HG02870 (cell line): ENCODE data around the gene LSM3.

Experiments used
- ATAC-seq: cut with Tn5 transposase; IDR thresholded peaks from one replicate; pipeline ENCODE4 v1.9.1; 2021; ENCODE audit warnings: mild to moderate bottlenecking, moderate library complexity; ENCODE audit not compliant: unreplicated experiment

LSM3 gene

DNA sequence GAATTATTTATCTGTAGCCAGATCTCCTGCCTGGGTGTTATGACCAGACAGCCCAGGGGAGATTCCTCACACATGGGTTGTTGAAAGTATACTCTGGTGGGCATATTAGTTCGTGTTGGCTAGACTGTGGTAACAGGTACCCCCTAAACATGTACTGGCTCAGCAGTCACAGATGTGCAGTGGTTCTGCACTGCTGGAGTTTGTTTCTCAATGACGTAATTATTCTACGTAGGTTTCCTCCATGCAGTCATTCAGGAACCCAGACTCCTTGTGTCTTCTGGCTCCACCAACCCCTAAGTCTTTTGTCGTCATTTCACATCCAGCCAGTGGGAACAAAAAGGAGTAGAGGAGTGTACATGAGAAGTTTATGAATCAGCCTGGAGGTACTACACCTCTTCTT is 16.2 kb downstream of the LSM3 start:
- no peak for ATAC-seq

DNA sequence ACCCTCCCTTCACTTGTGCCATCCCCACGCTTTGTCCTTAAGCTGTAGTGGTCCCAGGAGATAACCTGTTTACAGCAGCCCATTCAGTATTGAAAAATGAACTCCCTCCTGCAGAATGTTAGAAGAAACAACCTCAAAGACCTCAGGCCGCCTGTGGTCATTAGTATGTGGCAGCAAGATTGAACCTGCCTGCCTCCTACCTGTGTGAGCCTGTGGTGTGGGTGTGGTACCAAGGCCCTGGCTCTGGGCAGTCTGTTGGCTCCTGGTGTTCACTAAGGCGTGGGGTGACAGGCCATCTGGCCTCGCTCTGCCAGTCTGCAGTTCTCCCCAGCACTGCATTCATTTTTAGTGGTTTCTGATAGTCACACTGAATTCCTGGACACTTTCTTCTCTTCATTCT is 21.0 kb downstream of the LSM3 start:
- ATAC-seq, result no peak

DNA sequence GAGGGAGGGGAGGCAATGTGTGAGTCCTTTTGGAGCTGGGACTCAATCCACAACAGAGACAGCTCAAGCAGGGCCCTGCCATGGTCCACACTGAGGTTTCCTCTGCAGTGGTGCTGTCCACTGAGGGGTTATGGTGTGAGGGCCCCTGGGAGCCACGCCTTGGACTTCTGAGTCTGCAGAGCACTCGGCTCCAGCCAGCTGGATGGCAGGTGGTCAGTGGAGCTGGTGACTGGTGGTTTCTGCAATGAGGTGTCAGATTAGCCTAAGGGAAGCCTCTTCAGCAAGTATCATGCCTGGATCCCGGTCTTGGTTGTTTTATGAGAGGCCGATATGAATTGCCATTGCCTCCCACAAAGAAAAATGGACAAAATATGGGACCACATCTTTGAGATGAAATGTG is 21.7 kb downstream of the LSM3 start:
- no peak for ATAC-seq

DNA sequence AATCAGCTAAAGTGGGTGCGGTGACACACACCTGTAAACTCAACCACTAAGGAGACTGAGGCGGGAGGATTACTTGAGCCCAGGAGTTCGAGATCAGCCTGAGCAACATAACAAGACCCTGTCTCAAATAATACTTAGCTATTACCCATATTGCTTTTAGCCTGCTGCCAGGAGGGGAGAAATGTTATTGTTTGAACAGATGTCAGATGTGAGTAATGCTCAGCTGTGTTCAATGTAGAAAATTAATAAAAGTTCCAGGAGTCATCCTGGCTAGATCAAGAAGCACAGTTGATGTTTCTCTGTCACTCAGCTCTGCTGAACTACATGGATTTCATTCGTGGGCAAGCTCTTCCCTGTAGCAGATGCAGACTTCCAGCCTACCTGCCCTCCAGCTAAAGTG is 22.2 kb downstream of the LSM3 start:
- no peak for ATAC-seq

DNA sequence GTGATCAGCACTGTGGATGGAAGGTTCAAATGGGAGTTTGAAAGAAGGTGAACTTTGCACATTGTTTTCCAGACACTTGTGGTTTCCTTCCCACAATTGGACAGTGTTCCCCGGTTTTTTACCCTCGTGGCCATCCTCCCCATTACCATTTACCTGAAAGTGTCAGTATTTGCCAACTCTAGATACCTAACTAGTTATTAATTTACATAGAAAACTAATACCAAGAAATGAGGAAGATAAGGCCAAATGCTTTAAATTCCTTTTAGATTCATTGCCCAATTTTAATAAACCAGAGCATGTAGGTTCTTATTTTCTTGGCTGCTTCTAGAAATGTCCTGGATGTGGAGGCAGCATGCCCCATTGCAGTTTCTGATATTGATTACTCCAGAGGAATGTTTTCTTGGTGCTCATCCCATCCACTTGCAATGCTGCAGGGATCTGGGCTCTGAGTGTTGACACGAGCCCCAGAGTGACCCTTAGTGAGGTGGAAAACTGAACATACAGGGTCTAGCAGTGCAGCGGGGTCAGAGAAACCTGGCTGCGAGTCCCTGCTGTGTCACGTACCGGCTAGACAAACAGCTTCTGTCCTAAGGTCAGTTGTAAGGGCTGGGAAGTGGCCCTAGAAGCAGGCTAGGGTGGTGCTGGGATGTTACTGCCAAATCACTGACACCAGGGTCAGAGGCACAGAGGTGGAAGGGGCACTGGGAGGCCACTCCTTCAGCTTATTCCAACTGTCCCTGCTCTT is 23.5 kb downstream of the LSM3 start:
- ATAC-seq, result no peak

DNA sequence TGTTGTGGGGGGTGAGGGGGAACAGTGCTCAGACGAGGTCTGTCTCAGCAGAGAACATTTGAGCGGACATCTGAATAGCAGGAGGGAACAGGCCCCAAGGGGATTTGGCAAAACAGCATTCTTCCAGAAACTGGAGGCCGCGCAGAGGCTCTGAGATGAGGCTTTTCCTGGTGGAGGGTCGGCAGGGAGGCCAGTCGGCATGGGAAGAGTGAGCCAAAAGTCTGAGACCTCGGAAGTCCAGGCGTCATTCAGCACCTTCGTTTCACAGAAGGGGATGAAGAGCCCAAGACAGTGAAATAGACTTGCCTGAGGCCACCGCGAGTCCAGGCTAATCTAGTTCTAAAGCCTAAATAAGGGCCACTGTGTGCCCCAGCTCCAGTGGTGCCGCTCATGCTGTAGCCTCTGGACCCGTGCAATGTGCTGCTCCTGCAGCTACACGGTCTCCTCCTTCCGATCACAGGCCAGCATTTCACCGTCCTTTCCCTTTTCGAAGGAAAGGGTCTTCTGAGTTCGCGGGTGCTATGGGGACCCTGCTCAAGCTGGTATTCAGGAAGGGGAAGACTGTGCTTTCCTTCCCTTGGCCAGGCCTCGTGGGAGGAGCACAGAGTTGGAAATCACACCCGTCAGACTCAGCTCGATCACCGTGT is 24.4 kb downstream of the LSM3 start:
- no peak for ATAC-seq

DNA sequence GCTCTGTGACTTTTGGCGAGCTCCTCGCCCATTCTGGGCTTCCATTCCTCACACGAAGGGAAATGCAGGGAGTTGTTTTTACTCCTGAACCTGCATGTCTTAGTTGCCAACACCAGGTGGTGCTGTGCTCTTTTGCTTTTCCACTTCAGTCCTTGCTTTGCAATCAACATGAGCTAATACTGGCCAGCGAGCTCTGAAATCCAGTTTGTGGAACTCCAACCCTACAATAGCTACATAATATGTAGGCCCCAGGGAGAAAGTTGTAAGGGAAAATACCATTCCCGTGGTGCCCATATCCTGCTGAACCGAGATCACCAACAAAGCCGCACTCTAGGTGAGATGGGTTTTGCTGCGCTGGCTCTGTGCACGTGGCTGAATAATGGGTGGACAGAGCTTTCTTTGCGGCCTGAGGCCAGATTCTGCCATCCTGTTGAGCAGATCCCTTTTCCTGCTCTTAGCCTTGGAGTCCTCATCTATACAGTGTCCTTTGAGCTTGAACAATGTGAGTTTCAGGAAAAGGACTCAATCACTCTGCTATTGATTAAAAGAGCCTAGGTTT is 25.0 kb downstream of the LSM3 start:
- ATAC-seq, result no peak

DNA sequence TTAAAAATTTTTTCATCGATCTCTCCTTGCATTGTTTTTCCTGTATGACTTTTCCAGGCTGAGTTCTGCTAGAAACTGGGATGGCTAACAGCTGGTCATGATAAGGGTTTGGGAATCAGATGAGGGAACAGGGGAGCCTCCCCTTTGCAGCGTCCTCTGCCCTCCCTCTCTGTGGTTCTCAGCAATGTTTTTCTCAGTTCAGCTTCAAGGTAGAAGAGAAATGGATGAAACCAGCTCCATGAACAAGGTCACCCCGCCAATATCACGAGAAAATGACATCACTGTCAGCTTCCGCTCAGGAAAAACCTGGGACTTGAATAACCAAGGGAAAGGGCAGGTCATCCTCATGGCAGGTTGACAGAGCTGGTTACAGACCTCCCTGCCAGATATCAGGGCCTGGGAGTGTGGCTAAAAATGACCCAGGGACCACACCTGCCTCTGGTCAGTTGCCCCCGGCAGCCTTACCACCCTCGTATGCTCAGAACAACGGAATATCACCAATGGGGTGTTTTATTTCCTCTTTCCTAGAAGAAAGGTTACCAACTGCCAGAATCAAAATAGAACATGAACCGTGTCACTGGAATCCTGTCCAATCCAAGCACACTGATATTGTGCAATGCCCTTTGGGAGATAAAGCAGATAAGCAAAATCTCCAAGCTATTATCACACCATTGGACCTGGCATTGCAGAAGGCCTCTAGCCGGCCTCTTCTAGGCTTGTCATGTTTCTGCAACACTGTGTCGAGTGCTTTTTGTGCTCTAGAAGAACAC is 26.1 kb downstream of the LSM3 start:
- ATAC-seq, result no peak

DNA sequence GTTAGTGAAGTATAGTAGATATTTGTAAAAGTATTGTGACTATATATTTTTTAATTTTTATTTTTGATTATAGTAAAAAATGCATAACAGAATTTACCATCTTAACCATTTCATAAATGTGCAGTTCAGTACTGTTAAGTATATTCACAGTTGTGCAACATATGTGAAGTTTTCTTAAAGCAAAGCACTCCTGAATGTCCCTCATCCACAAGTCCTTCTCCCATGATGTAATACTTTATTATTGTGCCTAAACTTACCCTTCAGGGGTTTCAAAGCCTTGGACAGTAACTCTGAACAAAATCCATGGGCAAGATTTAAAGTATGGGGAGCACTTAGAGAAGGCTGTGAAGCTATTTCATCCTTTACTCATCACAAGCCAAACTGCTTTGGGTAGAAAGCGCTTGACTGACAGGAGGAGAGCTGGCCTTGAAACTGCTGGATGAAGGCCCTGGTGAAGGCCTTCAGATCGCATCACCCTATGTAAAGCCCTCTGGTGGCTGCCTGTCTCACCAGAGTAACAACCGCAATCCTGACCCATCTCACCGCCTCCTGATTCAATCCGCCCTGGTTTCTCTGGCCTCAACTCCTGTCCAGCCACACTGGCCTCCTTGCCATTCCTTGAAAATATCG is 28.0 kb downstream of the LSM3 start:
- no peak for ATAC-seq

DNA sequence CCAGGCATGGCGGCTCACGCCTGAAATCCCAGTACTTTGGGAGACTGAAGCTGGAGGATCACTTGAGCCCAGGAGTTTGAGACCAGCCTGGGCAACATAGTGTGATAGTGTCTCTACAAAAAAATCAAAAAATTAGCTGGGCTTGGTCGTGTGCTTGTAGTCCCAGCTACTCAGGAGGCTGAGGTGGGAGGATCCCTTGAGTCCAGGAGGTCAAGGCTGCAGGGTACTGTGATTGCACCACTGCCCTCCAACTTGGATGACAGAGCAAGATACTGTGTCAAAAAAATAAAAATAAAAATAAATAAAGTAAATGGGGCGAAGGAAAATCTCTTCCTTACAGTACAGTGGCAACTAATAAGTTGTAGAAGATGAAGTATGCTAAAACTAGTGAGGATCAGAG is 29.6 kb downstream of the LSM3 start:
- no peak for ATAC-seq

DNA sequence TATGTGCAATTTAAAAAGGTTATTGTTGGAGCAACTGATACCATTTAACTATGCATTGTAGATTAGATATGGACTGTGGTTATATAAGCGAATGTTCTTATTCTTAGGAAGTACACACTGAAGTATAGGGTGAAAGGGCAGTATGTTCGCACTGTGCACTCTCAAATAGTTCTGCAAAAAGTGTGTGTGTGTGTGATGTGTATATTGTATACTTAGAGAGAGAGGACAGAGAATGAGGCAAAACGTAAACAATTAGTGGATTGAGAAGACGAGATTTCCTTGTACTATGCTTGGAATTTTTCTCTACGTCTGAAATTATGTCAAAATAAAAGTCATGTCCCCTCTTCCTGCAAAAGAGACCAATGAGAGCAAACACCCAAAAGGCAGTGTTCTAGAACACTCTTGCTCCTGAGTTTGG is 30.4 kb downstream of the LSM3 start:
- ATAC-seq, result no peak

DNA sequence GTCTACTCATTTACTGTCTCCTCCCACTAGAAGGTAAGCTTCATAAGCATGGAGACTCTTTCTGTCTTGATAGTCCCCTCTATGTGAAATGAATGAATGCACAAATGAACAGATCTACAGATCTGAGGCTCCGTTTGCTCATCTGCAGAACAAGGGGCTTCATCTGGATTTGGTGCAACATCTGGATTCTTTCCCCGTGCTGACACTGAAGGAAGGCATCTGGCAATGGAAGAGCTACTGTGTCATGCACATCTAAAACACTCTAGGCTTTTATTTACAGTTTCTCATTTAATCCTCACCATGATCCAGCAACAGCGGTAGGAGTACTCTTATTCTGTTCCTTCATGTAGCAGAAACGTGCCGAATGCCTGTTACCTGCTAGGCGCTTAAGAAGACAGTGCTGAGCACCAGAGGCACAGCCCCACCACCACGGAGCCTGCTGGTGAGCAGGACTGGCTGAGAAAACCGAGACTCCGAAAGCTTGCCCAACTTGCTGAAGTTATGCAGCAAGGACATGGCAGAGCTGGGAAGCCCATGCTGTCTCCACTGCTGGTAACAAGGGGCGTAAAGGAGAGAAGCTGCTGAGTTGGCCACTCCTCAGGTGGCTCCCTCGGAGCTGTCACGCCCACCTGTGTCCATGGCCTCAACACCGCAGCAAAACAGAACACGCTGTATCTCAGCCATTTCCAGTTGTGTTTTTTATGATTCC is 31.1 kb downstream of the LSM3 start:
- ATAC-seq, result no peak

DNA sequence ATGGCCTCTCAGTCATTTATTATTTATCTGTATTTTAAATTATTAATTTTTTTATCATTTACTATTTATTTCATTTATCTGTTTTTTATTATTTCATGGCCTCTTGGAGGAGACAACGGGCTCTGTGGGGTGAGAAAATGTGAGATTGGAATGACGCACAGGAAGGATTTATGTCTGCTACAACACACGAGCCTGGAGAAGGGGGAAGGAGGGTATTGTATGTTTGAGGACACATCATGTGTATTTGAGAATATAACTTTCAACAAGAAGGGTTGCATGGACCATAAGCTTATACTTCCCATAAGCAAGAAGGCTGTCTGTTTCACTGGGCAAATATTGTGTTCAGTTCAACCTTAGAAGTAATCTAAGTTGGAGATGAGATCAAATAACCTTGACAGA is 31.7 kb downstream of the LSM3 start:
- ATAC-seq, result no peak

DNA sequence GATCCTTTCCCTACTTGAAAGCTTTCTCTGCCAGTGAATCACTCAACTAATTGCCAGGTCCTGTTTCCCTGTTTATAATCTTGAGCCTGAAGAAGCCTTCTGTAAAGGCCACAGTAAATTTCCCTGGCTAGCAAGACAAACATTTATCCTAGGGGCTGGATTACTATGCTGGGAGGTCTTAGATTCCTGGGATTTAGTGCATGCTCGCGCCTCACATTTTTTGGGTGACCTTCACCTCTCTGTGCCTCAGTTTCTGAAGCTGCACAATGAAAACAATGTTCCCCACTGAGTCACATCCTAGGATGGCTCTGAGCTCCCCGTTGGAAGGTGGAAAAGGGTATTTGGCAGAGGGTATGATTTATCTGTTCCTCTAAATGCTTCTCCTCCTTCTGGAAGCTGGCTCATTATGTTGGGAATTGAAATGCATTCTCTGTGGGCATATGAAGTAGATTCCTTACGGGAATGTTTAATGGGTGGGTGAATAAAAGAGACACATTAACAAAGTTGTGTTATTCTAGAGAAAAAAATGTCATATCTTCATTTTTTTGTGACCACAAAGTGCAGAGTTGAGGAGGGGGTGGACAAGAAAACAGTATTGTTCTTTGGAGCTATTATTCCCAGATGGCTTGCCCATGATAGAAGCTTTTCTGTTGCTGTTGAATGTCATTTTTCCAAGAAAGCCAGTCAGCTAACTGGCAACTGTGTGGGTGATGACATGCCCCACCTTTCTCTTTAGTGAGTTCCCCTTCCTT is 32.4 kb downstream of the LSM3 start:
- ATAC-seq, result no peak

DNA sequence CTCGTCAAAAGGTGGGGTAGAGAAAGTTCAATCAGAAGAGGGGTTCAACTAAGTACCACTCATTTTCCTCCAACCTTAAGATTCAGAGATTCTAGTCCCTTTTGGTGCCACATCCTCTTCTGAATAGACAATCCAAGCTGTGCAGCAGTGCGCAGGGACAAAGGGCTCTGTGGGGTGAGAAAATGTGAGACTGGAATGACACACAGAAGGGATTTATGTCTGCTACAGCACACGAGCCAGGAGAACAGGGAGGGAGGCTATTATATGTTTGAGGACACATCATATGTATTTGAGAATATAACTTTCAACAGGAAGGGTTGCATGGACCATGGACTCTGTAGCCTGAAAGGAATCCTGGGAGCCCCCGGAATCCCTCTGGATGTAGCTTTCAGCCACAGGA is 33.0 kb downstream of the LSM3 start:
- no peak for ATAC-seq

DNA sequence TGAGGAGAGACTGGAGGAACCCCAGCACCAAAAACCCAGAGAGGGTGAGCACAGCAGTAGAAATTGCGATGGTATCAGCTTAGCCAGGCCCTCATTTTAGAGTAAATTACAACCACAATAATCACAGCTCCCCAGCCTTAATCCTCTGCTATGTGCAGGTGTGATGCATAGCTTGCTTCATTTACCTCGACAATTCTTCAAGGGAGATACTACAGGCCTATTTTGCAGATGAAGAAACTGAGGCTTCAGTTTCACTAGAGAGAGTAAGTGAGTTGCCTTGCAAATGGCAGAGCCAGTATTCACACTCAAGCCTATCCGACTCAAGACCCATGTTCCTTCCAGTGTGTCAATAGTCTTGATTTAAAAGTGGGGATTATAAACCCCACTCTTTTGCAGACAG is 33.4 kb downstream of the LSM3 start:
- ATAC-seq, result no peak

DNA sequence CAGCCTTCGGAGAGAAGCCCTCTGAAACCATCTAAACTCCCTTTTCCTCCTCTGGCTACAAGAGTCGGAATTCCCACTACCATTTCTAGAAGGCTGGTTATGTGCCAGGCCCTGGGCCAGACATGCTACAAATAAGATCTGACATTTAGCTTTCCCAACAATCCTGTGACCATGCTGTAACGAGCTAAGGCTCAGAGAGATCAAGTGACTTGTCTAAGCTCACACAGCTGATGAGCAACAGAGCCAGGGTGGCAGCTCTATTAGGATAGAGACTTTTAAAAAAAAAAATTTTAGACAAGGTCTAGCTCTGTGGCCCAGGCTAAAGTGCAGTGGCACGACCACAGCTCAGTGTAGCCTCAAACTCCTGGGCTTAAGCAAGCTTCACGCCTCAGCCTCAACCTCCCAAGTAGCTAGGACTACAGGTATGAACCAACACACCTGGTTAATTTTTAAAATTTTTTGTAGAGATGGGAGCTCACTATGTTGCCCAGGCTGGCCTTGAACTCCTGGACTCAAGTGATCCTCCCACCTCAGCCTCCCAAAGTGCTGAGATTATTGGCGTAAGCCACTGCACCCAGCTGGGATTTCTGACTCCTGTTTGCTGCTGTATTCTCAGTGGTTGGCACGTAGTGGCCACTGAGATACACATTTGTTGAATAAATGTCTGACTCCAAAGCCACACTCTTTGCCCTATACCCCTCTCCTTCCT is 34.6 kb downstream of the LSM3 start:
- ATAC-seq, result no peak

DNA sequence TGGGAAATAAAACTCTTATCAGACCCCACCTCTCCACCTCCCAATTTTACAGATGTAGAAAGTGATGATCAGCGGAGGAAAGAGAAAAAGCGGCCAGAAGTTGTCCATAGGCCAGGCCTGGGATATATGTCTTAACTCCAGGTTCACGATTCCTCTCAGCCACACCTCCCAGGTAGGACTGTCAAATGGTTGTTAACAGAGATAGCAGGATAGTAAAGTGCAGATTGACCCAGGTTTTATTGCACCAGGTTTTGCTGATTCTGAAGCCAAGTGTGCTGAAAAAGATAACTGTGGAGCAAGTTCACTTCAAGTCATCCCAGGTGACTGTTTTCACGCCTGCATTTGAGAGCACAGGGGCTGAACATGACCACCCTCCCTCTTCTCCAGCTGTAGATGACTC is 36.1 kb downstream of the LSM3 start:
- ATAC-seq, result no peak

DNA sequence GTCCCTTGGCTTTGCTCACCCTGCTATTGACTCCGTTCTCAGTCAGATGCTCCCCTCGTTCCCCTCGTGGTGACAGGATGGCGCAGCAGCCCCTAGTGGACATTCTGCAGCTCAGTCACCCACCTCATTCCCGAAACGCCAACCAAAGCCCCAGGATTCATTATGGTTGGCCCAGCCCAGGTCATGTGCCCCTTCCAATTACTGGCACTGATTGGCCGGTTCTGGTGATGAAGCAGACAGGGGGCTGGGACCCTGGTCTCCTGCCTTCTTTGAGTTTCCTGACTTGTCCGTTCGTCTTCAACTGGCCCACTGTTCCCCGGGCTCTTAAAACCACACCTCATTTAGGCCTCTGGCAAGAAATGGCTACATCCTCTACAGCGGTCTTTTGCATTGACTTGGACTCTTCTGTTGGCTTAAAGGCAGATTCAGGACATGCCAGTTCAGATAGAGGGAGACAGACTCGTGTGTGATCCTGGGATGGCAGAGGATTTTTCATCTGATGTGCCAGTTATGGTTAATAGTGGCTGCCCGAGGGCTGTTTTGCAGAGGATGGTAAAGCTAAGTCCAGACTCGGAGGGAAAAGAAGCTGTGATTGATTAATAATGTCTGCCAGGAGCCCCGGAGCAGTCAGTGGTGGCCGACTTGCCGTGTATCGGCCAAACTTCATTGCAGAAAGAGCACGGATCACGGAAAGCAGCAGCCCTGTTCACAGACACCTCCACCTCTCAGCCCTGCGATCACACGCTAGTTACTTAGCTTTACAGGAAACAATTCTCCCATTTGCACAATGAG is 37.8 kb downstream of the LSM3 start:
- ATAC-seq, result no peak
